ENCODE measurements around the gene ACP5.
"Not testable (repeated sequence)": the region's sequence is repeated elsewhere in the genome, so short reads cannot be mapped to it uniquely, and the experiment has no call there.

ACP5 gene

GRCh38 chr19:11578258-11579142, 1.1 kb upstream of the ACP5 start:
- no peak for DNase-seq (ENCODE audit: low read depth)

- no peak for DNase-seq (ENCODE audit: low read depth)
Measured at GRCh38 chr19:11576227-11576626, 1.2 kb downstream of the ACP5 start.

GRCh38 chr19:11574689-11575088, 2.8 kb downstream of the ACP5 start:
- DNase-seq (ENCODE audit: low read depth): no peak

GRCh38 chr19:11573763-11574162, 3.7 kb downstream of the ACP5 start:
- not testable (repeated sequence) for DNase-seq (ENCODE audit: low read depth)

- DNase-seq (ENCODE audit: low read depth): not testable (repeated sequence)
Measured at GRCh38 chr19:11573354-11573753, 4.1 kb downstream of the ACP5 start.

GRCh38 chr19:11570039-11570462, 7.4 kb downstream of the ACP5 start:
- no peak for DNase-seq (ENCODE audit: low read depth)

- DNase-seq (ENCODE audit: low read depth): no peak
Measured at GRCh38 chr19:11566164-11566563, 11.3 kb downstream of the ACP5 start.

GRCh38 chr19:11565649-11565980, 11.8 kb downstream of the ACP5 start:
- DNase-seq (ENCODE audit: low read depth): not testable (repeated sequence)

GRCh38 chr19:11564082-11564807, 13.2 kb downstream of the ACP5 start:
- not testable (repeated sequence) for DNase-seq (ENCODE audit: low read depth)

- DNase-seq (ENCODE audit: low read depth): no peak
Measured at GRCh38 chr19:11563532-11563931, 13.9 kb downstream of the ACP5 start.

GRCh38 chr19:11560404-11561051, 16.9 kb downstream of the ACP5 start:
- DNase-seq (ENCODE audit: low read depth): peak; percentile 52

- DNase-seq (ENCODE audit: low read depth): peak; percentile 96
Measured at GRCh38 chr19:11558881-11559828, 18.3 kb downstream of the ACP5 start, which contains the start of gene ELOF1. ELOF1 (minus strand) TSS chr19:11559230; CDS start chr19:11554347, 4,883 bp downstream.

- DNase-seq (ENCODE audit: low read depth): no peak
Measured at GRCh38 chr19:11556634-11557420, 20.6 kb downstream of the ACP5 start.

- no peak for DNase-seq (ENCODE audit: low read depth)
Measured at GRCh38 chr19:11555246-11555645, 22.2 kb downstream of the ACP5 start.

- no peak for DNase-seq (ENCODE audit: low read depth)
Measured at GRCh38 chr19:11554160-11554559, 23.3 kb downstream of the ACP5 start.

GRCh38 chr19:11552666-11553372, 24.6 kb downstream of the ACP5 start:
- DNase-seq (ENCODE audit: low read depth): no peak

- no peak for DNase-seq (ENCODE audit: low read depth)
Measured at GRCh38 chr19:11551603-11552235, 25.7 kb downstream of the ACP5 start.

GRCh38 chr19:11550265-11550664, 27.2 kb downstream of the ACP5 start:
- DNase-seq (ENCODE audit: low read depth): no peak

GRCh38 chr19:11549386-11549953, 28.0 kb downstream of the ACP5 start:
- no peak for DNase-seq (ENCODE audit: low read depth)
